ENCODE data around the gene LBX2. TPM values are rescaled to one million over a fixed set of nuclear protein-coding genes. Genes with fewer than 3 reads are reported as not detected.
"Not testable (repeated sequence)": the region's sequence is repeated elsewhere in the genome, so short reads cannot be mapped to it uniquely, and the experiment has no call there.

Gene LBX2
- total RNA-seq, 1 experiment from 2014 or later, result not detected

GRCh38 chr2:74472086-74472944, 27.1 kb downstream of the LBX2 start, which contains the start of gene MRPL53:
MRPL53 (minus strand) TSS chr2:74472680; CDS start chr2:74472660, 20 bp downstream.
- ChIA-PET POLR2A (ENCODE audit: low non-redundant PET) (no interaction called here), CTCF (interaction anchor here (1.0 kb wide), 1 partner anchor 11 kb away, joined by 5 read pairs; the partner anchor contains the start of genes CCDC142 and TTC31)
- TSS peak; percentile 92 for BruUV-seq (replicated peaks)

DNA sequence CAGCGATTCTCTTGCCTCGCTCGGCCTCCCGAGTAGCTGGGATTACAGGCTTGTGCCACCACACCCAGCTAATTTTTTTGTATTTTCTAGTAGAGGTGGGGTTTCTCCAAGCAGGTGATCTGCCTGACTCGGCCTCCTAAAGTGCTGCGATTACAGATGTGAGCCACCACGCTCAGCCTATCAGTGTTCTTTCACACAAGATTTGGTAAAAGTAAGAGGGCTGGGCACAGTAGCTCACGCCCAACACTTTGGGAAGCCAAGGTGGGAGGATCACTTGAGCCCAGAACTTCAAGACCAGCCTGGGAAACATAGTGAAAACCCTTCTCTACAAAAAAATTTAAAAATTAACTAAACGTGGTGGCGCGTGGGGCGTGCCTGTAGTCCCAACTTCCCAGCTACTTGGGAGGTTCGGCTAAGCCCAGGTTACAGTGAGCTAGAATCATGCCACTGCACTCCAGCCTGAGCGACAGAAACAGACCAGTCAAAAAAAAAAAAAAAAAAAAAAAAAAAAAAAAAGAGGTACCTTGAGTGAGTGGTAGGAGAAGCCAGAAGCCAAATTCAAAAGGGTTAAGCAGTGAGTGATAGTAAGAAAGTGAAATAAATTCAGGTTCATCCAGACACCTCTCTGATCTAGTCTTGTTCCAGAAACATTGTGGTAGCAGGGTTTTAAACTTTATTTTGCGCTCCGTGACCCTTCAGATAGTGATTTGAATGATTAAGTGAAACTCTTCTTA, 27.9 kb downstream of the LBX2 start:
- no peaks in the 10 kb centered on the region for H3K9me3 ChIP-seq (ENCODE audit: low read depth, low read length, poor library complexity, severe bottlenecking)
- ChIA-PET CTCF (no interaction called here), POLR2A (ENCODE audit: low non-redundant PET) (interaction anchor here (0.7 kb wide), 1 partner anchor 88 kb away, joined by 26 read pairs; no protein-coding TSS in a partner anchor)
- H3K4me1 ChIP-seq (ENCODE audit: insufficient read depth, low read length, poor library complexity, severe bottlenecking), result peaks cover 7% of the 10 kb centered on the region
- intact Hi-C loops (cut with micrococcal nuclease; ENCODE audit: unreplicated experiment), result no loop called here
- peaks cover 11% of the 10 kb centered on the region for H3K36me3 ChIP-seq (ENCODE audit: insufficient read depth, low read length, poor library complexity, severe bottlenecking)
- TF ChIP-seq CTCF (conservative IDR thresholded peaks at IDR 0.05; ENCODE audit: low read depth, low read length) (no peak), EZH2 (IDR thresholded peaks at IDR 0.05; ENCODE audit: borderline replicate concordance, low read depth, low read length, poor library complexity, severe bottlenecking) (no peak)
- peak overlapping the region; percentile 59 for H3K4me3 ChIP-seq (ENCODE audit: low read depth, low read length, poor library complexity, severe bottlenecking)
- no TSS peak for BruUV-seq (replicated peaks)
- no peaks in the 10 kb centered on the region for H3K27me3 ChIP-seq (replicated peaks; ENCODE audit: insufficient read depth, low read depth, low read length, poor library complexity)
- no peak for DNase-seq (ENCODE audit: low spot score)
- peak overlapping the region; percentile 88 for H3K27ac ChIP-seq (ENCODE audit: low read depth, low read length, poor library complexity, severe bottlenecking)

More at GRCh38 chr2:74472086-74472944, 27.1 kb downstream of the LBX2 start, which contains the start of gene MRPL53:
- Histone ChIP-seq H3K4me3 (ENCODE audit: low read depth, low read length, poor library complexity, severe bottlenecking) (peak within 1 kb of the TSS; percentile 59), H3K27ac (ENCODE audit: low read depth, low read length, poor library complexity, severe bottlenecking) (peak within 1 kb of the TSS; percentile 88), H3K27me3 (replicated peaks; ENCODE audit: insufficient read depth, low read depth, low read length, poor library complexity) (no peaks in the 10 kb centered on the region), H3K36me3 (ENCODE audit: insufficient read depth, low read length, poor library complexity, severe bottlenecking) (peaks cover 11% of the 10 kb centered on the region), H3K4me1 (ENCODE audit: insufficient read depth, low read length, poor library complexity, severe bottlenecking) (peaks cover 7% of the 10 kb centered on the region), H3K9me3 (ENCODE audit: low read depth, low read length, poor library complexity, severe bottlenecking) (no peaks in the 10 kb centered on the region)
- TF ChIP-seq EZH2 (IDR thresholded peaks at IDR 0.05; ENCODE audit: borderline replicate concordance, low read depth, low read length, poor library complexity, severe bottlenecking), result no peak
- intact Hi-C loops (cut with micrococcal nuclease; ENCODE audit: unreplicated experiment), result no loop called here
- DNase-seq (ENCODE audit: low spot score), result peak; percentile 96

DNA sequence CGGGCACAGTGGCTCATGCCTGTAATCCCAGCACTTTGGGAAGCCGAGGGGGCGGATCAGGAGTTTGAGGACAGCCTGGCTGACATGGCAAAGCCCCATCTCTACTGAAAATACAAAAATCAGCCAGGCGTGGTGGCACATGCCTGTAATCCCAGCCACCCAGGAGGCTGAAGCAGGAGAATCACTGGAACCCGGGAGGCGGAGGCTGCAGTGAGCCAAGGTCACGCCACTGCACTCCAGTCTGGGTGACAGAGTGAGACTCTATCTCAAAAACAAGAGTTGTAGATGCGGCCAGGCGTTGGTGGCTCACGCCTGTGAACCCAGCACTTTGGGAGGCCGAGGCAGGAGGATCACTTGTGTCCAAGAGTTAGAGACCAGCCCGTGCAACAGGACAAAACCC, 28.7 kb downstream of the LBX2 start:
- H3K27ac ChIP-seq (ENCODE audit: low read depth, low read length, poor library complexity, severe bottlenecking); DNase-seq (ENCODE audit: low spot score); H3K9me3 ChIP-seq (ENCODE audit: low read depth, low read length, poor library complexity, severe bottlenecking); H3K27me3 ChIP-seq (replicated peaks; ENCODE audit: insufficient read depth, low read depth, low read length, poor library complexity); intact Hi-C loops (cut with micrococcal nuclease; ENCODE audit: unreplicated experiment); BruUV-seq (replicated peaks); H3K4me3 ChIP-seq (ENCODE audit: low read depth, low read length, poor library complexity, severe bottlenecking); H3K4me1 ChIP-seq (ENCODE audit: insufficient read depth, low read length, poor library complexity, severe bottlenecking); CTCF ChIA-PET: not testable (repeated sequence)
- POLR2A ChIA-PET (ENCODE audit: low non-redundant PET), result interaction anchor here (0.7 kb wide), 1 partner anchor 89 kb away, joined by 26 read pairs; no protein-coding TSS in a partner anchor
- peaks cover 11% of the 10 kb centered on the region for H3K36me3 ChIP-seq (ENCODE audit: insufficient read depth, low read length, poor library complexity, severe bottlenecking)

DNA sequence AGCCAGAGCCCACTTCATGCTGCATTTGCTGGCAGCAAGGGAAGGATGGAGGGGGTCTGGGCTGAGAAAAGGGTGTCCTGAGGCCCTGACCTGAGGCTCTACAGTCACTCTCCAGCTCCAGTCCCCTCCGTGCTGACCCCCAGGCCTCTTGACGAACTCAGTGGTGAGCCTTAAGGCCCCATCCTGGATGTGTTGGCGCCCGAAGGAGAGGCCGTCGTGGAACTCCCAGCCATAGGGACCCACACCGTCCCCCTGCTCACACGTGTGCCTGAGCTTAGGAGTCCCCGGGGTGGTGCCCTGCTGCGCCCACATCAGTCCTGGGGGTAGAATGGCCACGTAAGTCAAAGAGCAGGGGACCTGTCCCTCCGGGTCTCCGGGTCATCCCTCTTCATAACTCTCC, 35.0 kb downstream of the LBX2 start:
- peaks cover 5% of the 10 kb centered on the region for H3K4me1 ChIP-seq (ENCODE audit: insufficient read depth, low read length, poor library complexity, severe bottlenecking)
- DNase-seq (ENCODE audit: low spot score), result no peak
- ChIA-PET CTCF (no interaction called here), POLR2A (ENCODE audit: low non-redundant PET) (no interaction called here)
- peak overlapping the region; percentile 75 for H3K27ac ChIP-seq (ENCODE audit: low read depth, low read length, poor library complexity, severe bottlenecking)
- intact Hi-C loops (cut with micrococcal nuclease; ENCODE audit: unreplicated experiment), result no loop called here
- no peaks in the 10 kb centered on the region for H3K27me3 ChIP-seq (replicated peaks; ENCODE audit: insufficient read depth, low read depth, low read length, poor library complexity)
- peaks cover 18% of the 10 kb centered on the region for H3K36me3 ChIP-seq (ENCODE audit: insufficient read depth, low read length, poor library complexity, severe bottlenecking)
- H3K4me3 ChIP-seq (ENCODE audit: low read depth, low read length, poor library complexity, severe bottlenecking), result peak overlapping the region; percentile 72
- TF ChIP-seq CTCF (conservative IDR thresholded peaks at IDR 0.05; ENCODE audit: low read depth, low read length), result no peak
- TF ChIP-seq EZH2 (IDR thresholded peaks at IDR 0.05; ENCODE audit: borderline replicate concordance, low read depth, low read length, poor library complexity, severe bottlenecking), result no peak
- no peaks in the 10 kb centered on the region for H3K9me3 ChIP-seq (ENCODE audit: low read depth, low read length, poor library complexity, severe bottlenecking)
- BruUV-seq (replicated peaks), result no TSS peak
